Stomach (tissue), 4 donors: Measurements from ENCODE around the gene VDR.

ENCODE experiments used
- CTCF ChIP-seq, 7 experiments: fragments of 450-650 bp in 4 of 7; fragments of 200-600 bp in 3 of 7; sonication (generic) in 3 of 7; IDR thresholded peaks; one replicate each; pipeline ENCODE4 v1.5.1; 2016 to 2019; ENCODE audit warnings: antibody characterized with exemption in 7 of 7, control low read depth in 2 of 7, mild to moderate bottlenecking in 1 of 7
- POLR2AphosphoS5 ChIP-seq, 3 donors: sonication (generic); formaldehyde crosslinking; IDR thresholded peaks; one replicate each; pipeline ENCODE4 v1.6.1; 2016; ENCODE audit warnings: antibody characterized with exemption in 3 of 3

DNA sequence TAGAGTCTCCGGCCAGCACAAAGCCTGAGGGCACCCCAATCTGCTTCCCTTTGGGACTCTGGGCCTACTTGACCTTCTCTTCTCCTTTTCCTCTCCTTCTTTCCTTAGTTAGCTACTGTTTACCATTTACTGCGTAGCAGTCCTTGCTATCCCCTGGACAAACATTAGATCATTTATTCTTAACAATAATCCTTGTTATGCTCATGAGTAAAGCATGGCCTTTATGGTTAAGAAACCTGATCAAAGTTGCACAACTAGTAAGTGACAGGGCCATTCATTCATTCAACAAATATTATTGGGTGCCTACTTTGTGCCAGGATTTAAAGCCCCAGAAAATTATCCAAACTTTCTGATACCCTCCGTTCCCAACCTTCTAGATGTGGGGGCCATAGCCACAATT is 81.9 kb downstream of the VDR start:
- TF ChIP-seq CTCF (IDR thresholded peaks at IDR 0.05) (no peak), POLR2AphosphoS5 (IDR thresholded peaks at IDR 0.05) (no peak)
